PFSK-1 (cell line): ENCODE data around the gene TNFSF11.

Source experiments
- POLR2AphosphoS5 ChIP-seq: IDR thresholded peaks from 2 replicates; pipeline ENCODE4 v1.6.1; 2012; ENCODE audit warnings: low read depth, mild to moderate bottlenecking, control low read depth, low read length, moderate library complexity
- TF ChIP-seq, protein P1 (sequence below), 2 experiments: IDR thresholded peaks; 2 replicates each; pipeline versions ENCODE4 v1.6.1 to v1.8.0; 2011 to 2012; ENCODE audit warnings: low read depth in 2 of 2, low read length in 2 of 2, control low read depth in 1 of 2, inconsistent platforms in 1 of 2, mild to moderate bottlenecking in 1 of 2, moderate library complexity in 1 of 2; ENCODE audit not compliant: insufficient read depth in 1 of 2

DNA sequence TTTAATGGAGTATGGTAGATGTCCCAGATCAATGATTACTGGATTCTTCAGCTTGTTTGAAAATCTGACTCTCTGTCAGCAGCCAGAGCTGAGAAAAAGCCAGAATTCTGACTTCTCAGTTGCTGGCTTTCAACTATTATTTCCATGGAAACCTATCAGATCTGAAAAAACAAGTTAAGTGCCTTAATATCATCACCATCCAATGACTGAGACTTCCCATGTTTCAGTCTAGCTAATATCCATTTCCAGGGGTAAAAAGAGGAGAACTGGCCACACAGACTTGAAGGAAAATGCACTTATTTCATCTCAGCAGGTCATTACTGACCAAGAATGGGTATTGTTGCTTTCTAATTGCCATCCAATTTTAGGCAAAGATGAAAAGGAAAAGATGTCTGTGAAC lies 75.2 kb downstream of the TNFSF11 start:
- TF ChIP-seq, protein P1, sequence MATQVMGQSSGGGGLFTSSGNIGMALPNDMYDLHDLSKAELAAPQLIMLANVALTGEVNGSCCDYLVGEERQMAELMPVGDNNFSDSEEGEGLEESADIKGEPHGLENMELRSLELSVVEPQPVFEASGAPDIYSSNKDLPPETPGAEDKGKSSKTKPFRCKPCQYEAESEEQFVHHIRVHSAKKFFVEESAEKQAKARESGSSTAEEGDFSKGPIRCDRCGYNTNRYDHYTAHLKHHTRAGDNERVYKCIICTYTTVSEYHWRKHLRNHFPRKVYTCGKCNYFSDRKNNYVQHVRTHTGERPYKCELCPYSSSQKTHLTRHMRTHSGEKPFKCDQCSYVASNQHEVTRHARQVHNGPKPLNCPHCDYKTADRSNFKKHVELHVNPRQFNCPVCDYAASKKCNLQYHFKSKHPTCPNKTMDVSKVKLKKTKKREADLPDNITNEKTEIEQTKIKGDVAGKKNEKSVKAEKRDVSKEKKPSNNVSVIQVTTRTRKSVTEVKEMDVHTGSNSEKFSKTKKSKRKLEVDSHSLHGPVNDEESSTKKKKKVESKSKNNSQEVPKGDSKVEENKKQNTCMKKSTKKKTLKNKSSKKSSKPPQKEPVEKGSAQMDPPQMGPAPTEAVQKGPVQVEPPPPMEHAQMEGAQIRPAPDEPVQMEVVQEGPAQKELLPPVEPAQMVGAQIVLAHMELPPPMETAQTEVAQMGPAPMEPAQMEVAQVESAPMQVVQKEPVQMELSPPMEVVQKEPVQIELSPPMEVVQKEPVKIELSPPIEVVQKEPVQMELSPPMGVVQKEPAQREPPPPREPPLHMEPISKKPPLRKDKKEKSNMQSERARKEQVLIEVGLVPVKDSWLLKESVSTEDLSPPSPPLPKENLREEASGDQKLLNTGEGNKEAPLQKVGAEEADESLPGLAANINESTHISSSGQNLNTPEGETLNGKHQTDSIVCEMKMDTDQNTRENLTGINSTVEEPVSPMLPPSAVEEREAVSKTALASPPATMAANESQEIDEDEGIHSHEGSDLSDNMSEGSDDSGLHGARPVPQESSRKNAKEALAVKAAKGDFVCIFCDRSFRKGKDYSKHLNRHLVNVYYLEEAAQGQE (IDR thresholded peaks at IDR 0.05; ENCODE audit: insufficient read depth in 1 of 2, low read depth in 2 of 2, low read length in 2 of 2) = no peak
- TF ChIP-seq POLR2AphosphoS5 = no peak
